IMR-90 (cell line): ENCODE measurements around the gene LRRC10B. TPM values are rescaled to one million over a fixed set of nuclear protein-coding genes. Genes with fewer than 3 reads are reported as not detected.

Source experiments
- ATAC-seq: fragments of 200-7000 bp; cut with Tn5 transposase; 2 replicates; pipeline ENCODE4 v1.9.1; 2020; ENCODE audit warnings: low read depth, mild to moderate bottlenecking, moderate library complexity
- BruUV-seq: library from RNA; stranded (reverse); fragments of 400-500 nt; replicated peaks from 2 replicates; lab custom pipeline; 2021; lab: Mats Ljungman, UMichigan
- CTCF ChIA-PET: fragments of 300-600 bp; formaldehyde crosslinking; extraction: SDS; loops from one replicate; lab custom pipeline; 2021; ENCODE audit warnings: antibody characterized with exemption; lab: Yijun Ruan, JAX
- POLR2A ChIA-PET: fragments of 300-600 bp; sonication (Branson Sonifier 250); formaldehyde crosslinking; loops from one replicate; lab custom pipeline; 2022; ENCODE audit warnings: antibody characterized with exemption; ENCODE audit not compliant: unreplicated experiment; lab: Charles Lee
- DNase-seq: peaks from one replicate; pipeline ENCODE4 v3.0.0; 2013
- H2AFZ ChIP-seq: replicated peaks from 2 replicates; pipeline ENCODE3; 2013; ENCODE audit warnings: low read length, mild to moderate bottlenecking; ENCODE audit not compliant: poor library complexity
- H2AK5ac ChIP-seq: 2 replicates; pipeline ENCODE4 v1.6.1; 2013; ENCODE audit warnings: low read depth, low read length, inconsistent platforms
- H2AK9ac ChIP-seq: replicated peaks from 2 replicates; pipeline ENCODE3; 2013; ENCODE audit warnings: mild to moderate bottlenecking, low read depth, low read length, moderate library complexity; ENCODE audit not compliant: poor library complexity
- H2BK120ac ChIP-seq: 2 replicates; pipeline ENCODE4 v1.6.1; 2013; ENCODE audit warnings: low read depth, low read length, inconsistent platforms
- H2BK15ac ChIP-seq: 3 replicates; pipeline ENCODE4 v1.6.1; 2013; ENCODE audit warnings: low read depth, low read length, inconsistent platforms
- H2BK20ac ChIP-seq: 2 replicates; pipeline ENCODE4 v1.6.1; 2013; ENCODE audit warnings: low read depth, mild to moderate bottlenecking, inconsistent platforms, low read length, moderate library complexity
- H2BK5ac ChIP-seq: 2 replicates; pipeline ENCODE4 v1.6.1; 2013; ENCODE audit warnings: mild to moderate bottlenecking, low read depth, low read length, inconsistent platforms; ENCODE audit not compliant: poor library complexity, severe bottlenecking
- H3K14ac ChIP-seq: replicated peaks from 2 replicates; pipeline ENCODE4 v1.6.1; 2013; ENCODE audit warnings: low read depth, low read length, inconsistent platforms
- H3K18ac ChIP-seq: 2 replicates; pipeline ENCODE4 v1.6.1; 2013; ENCODE audit warnings: low read depth, low read length, control low read depth
- H3K23ac ChIP-seq: 2 replicates; pipeline ENCODE4 v1.6.1; 2013; ENCODE audit warnings: low read depth, low read length, inconsistent platforms
- H3K27ac ChIP-seq: 2 replicates; pipeline ENCODE4 v1.5.1; 2013; ENCODE audit warnings: mild to moderate bottlenecking, control low read depth, low read length; ENCODE audit not compliant: insufficient read depth
- H3K27me3 ChIP-seq: 2 replicates; pipeline ENCODE4 v1.6.1; 2013; ENCODE audit warnings: low read length; ENCODE audit not compliant: control insufficient read depth, insufficient read depth
- H3K36me3 ChIP-seq: 2 replicates; pipeline ENCODE4 v1.6.1; 2013; ENCODE audit warnings: low read length, mixed read lengths; ENCODE audit not compliant: control insufficient read depth, insufficient read depth
- H3K4ac ChIP-seq: 2 replicates; pipeline ENCODE4 v1.6.1; 2013; ENCODE audit warnings: low read depth, low read length, inconsistent platforms
- H3K4me1 ChIP-seq: 2 replicates; pipeline ENCODE4 v1.6.1; 2013; ENCODE audit warnings: low read length, mixed read lengths; ENCODE audit not compliant: control insufficient read depth, insufficient read depth
- H3K4me2 ChIP-seq: 2 replicates; pipeline ENCODE4 v1.6.1; 2013; ENCODE audit warnings: low read depth, mild to moderate bottlenecking, control low read depth, low read length, moderate library complexity
- H3K4me3 ChIP-seq: 2 replicates; pipeline ENCODE4 v1.5.1; 2013; ENCODE audit warnings: low read depth, mild to moderate bottlenecking, control low read depth, low read length, moderate library complexity; ENCODE audit not compliant: insufficient read depth
- H3K56ac ChIP-seq: 2 replicates; pipeline ENCODE4 v1.6.1; 2013; ENCODE audit warnings: low read length, inconsistent platforms; ENCODE audit not compliant: insufficient read depth; ENCODE audit errors: extremely low read depth
- H3K79me1 ChIP-seq, 2 experiments: 2 replicates each; pipeline ENCODE4 v1.6.1; 2013; ENCODE audit warnings: low read length in 2 of 2, inconsistent platforms in 1 of 2, low read depth in 1 of 2
- H3K9ac ChIP-seq: 2 replicates; pipeline ENCODE4 v1.6.1; 2013; ENCODE audit warnings: low read depth, low read length, control low read depth
- H3K9me1 ChIP-seq: 2 replicates; pipeline ENCODE4 v1.6.1; 2013; ENCODE audit warnings: low read length, inconsistent platforms; ENCODE audit not compliant: insufficient read depth
- H3K9me3 ChIP-seq: 2 replicates; pipeline ENCODE4 v1.6.1; 2013; ENCODE audit warnings: low read length; ENCODE audit not compliant: control insufficient read depth, insufficient read depth
- H4K20me1 ChIP-seq: 2 replicates; pipeline ENCODE4 v1.6.1; 2013; ENCODE audit warnings: low read length, inconsistent platforms; ENCODE audit not compliant: insufficient read depth
- H4K5ac ChIP-seq: 2 replicates; pipeline ENCODE4 v1.6.1; 2013; ENCODE audit warnings: mild to moderate bottlenecking, low read depth, low read length, control low read depth
- H4K8ac ChIP-seq, 2 experiments: 2 replicates each; pipeline ENCODE4 v1.6.1; 2013; ENCODE audit warnings: low read depth in 2 of 2, low read length in 2 of 2, control low read depth in 1 of 2, inconsistent platforms in 1 of 2
- H4K91ac ChIP-seq: 2 replicates; pipeline ENCODE4 v1.6.1; 2013; ENCODE audit warnings: low read depth, low read length, inconsistent platforms; ENCODE audit not compliant: insufficient read depth
- CTCF ChIP-seq: conservative IDR thresholded peaks from 2 replicates; pipeline ENCODE4 v1.5.1; 2012; ENCODE audit warnings: mild to moderate bottlenecking, low read depth, low read length, improper control_type of control experiment
- MXI1 ChIP-seq: IDR thresholded peaks from 2 replicates; pipeline ENCODE4 v1.6.1; 2012; ENCODE audit warnings: low read depth, mild to moderate bottlenecking, low read length, moderate library complexity, borderline replicate concordance
- POLR2A ChIP-seq: IDR thresholded peaks from 2 replicates; pipeline ENCODE4 v1.6.1; 2012; ENCODE audit warnings: mild to moderate bottlenecking, low read depth, low read length
- SMC3 ChIP-seq: fragments of 150-350 bp; IDR thresholded peaks from 2 replicates; pipeline ENCODE4 v1.6.1; 2016; ENCODE audit warnings: low read depth, mild to moderate bottlenecking, antibody characterized with exemption, low read length, moderate library complexity
- WGBS, 2 experiments: methylation state at CpG; one replicate each; pipeline versions ENCODE4 v1.1.5 to v1.1.7; 2013; ENCODE audit warnings: missing lambda C conversion rate in 2 of 2; ENCODE audit not compliant: insufficient read length in 1 of 2; ENCODE audit errors: extremely low coverage in 2 of 2; 5-methylcytosine and 5-hydroxymethylcytosine counted together
- dilution Hi-C: fragments of 300-500 bp; cut with HindIII; formaldehyde crosslinking; loops from one replicate; pipeline ENCODE4 v1.14.3; 2018; ENCODE audit warnings: low sequenced_read_pairs; ENCODE audit not compliant: unreplicated experiment
- in situ Hi-C: fragments of 300-500 bp; cut with MboI; formaldehyde crosslinking; loops from 3 replicates; pipeline ENCODE4 v1.14.3; 2019; ENCODE audit warnings: low sequenced_read_pairs, inconsistent platforms, mixed read lengths
- intact Hi-C: fragments of 100-400 bp; cut with micrococcal nuclease; formaldehyde crosslinking; loops from 2 replicates; pipeline ENCODE4 v1.10.0; 2022
- polyA plus RNA-seq, 3 experiments: library from polyadenylated mRNA; depleted of rRNA; stranded (reverse); fragments of >200 nt; gene quantifications; 2 replicates each; pipeline ENCODE4 v1.2.3, GENCODE V29; 2012; ENCODE audit warnings: low replicate concordance in 1 of 3
- total RNA-seq: library from RNA; depleted of rRNA; stranded (reverse); fragments of >200 nt; gene quantifications from 2 replicates; pipeline ENCODE4 v1.2.3, GENCODE V29; 2012

Gene LRRC10B
- total and polyA plus RNA-seq, 2 of the 4 experiments (the other 2 are of a cell fraction), result not detected

GRCh38 chr11:61538636-61538961 is 30.1 kb downstream of the LRRC10B start:
- no peak overlapping the region for H3K4me3 ChIP-seq
- H3K23ac ChIP-seq, result no peak overlapping the region
- H3K9me1 ChIP-seq, result no peaks in the 10 kb centered on the region; the same call in 1 of the 2 replicates
- H3K4me1 ChIP-seq, result peaks cover 11% of the 10 kb centered on the region
- 80% methylated on average over 3 of the region's 9 CpGs; no CpG with 5 or more reads in 1 of the 2 experiments for WGBS, 2 experiments
- H4K5ac ChIP-seq, result no peak overlapping the region
- BruUV-seq, result no TSS peak
- no peak overlapping the region for H3K56ac ChIP-seq
- peak overlapping the region; percentile 30 for H2AK9ac ChIP-seq
- H3K4ac ChIP-seq, result no peak overlapping the region
- H4K20me1 ChIP-seq, result no peaks in the 10 kb centered on the region
- H3K9ac ChIP-seq, result no peak overlapping the region
- CTCF ChIA-PET, result no interaction called here
- POLR2A ChIA-PET, result no interaction called here
- no peaks in the 10 kb centered on the region for H3K9me3 ChIP-seq
- intact Hi-C loops (no loop called here), dilution Hi-C loops (no loop called here), in situ Hi-C loops (no loop called here)
- no peak overlapping the region for H3K27ac ChIP-seq
- no peak overlapping the region for H2AK5ac ChIP-seq
- H2BK20ac ChIP-seq, result no peak overlapping the region
- DNase-seq (no peak), ATAC-seq (no peak)
- H3K27me3 ChIP-seq, result peaks cover 47% of the 10 kb centered on the region
- no peak overlapping the region for H4K91ac ChIP-seq
- H2BK5ac ChIP-seq, result no peak overlapping the region
- TF ChIP-seq POLR2A (no peak), MXI1 (no peak), SMC3 (no peak), CTCF (no peak)
- H2BK120ac ChIP-seq, result no peak overlapping the region
- no peaks in the 10 kb centered on the region for H3K79me1 ChIP-seq
- H3K14ac ChIP-seq, result no peak overlapping the region
- H3K4me2 ChIP-seq, result no peak overlapping the region
- no peak overlapping the region for H3K18ac ChIP-seq
- no peak overlapping the region for H4K8ac ChIP-seq
- no peaks in the 10 kb centered on the region for H3K36me3 ChIP-seq
- H2AFZ ChIP-seq, result no peak overlapping the region
- no peak overlapping the region for H2BK15ac ChIP-seq
